ENCODE data around the gene PCDHA11. TPM values are rescaled to one million over a fixed set of nuclear protein-coding genes. Genes with fewer than 3 reads are reported as not detected.
"Not testable (repeated sequence)": the region's sequence is repeated elsewhere in the genome, so short reads cannot be mapped to it uniquely, and the experiment has no call there.

Gene PCDHA11
- total RNA-seq, 1 donor: 0.10 TPM

DNA sequence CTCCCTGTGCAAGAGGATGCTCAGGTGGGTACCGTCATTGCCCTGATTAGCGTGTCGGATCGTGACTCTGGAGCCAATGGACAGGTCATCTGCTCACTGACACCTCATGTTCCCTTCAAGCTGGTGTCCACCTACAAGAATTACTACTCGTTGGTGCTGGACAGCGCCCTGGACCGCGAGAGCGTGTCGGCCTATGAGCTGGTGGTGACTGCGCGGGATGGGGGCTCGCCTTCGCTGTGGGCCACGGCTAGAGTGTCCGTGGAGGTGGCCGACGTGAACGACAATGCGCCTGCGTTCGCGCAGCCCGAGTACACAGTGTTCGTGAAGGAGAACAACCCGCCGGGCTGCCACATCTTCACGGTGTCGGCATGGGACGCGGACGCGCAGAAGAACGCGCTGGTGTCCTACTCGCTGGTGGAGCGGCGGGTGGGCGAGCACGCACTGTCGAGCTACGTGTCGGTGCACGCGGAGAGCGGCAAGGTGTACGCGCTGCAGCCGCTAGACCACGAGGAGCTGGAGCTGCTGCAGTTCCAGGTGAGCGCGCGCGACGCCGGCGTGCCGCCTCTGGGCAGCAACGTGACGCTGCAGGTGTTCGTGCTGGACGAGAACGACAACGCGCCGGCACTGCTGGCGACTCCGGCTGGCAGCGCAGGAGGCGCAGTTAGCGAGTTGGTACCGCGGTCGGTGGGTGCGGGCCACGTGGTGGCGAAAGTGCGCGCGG, 7.9 kb downstream of the PCDHA11 start:
- H3K27me3 ChIP-seq (ENCODE audit: insufficient read depth, low read length): peaks cover 50% of the 10 kb centered on the region
- H3K4me1 ChIP-seq (ENCODE audit: insufficient read depth, low read length); H3K9me3 ChIP-seq (ENCODE audit: low read depth, low read length): not testable (repeated sequence)

DNA sequence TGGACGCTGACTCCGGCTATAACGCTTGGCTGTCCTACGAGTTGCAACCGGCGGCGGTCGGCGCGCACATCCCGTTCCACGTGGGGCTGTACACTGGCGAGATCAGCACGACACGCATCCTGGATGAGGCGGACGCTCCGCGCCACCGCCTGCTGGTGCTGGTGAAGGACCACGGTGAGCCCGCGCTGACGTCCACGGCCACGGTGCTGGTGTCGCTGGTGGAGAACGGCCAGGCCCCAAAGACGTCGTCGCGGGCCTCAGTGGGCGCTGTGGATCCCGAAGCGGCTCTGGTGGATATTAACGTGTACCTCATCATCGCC, 8.5 kb downstream of the PCDHA11 start:
- H3K4me1 ChIP-seq (ENCODE audit: insufficient read depth, low read length): no peaks in the 10 kb centered on the region
- peaks cover 6% of the 10 kb centered on the region for H3K9me3 ChIP-seq (ENCODE audit: low read depth, low read length)
- peaks cover 55% of the 10 kb centered on the region for H3K27me3 ChIP-seq (ENCODE audit: insufficient read depth, low read length)
- H3K4me3 ChIP-seq (ENCODE audit: low read length): no peak overlapping the region

More for the DNA sequence above, 7.9 kb downstream of the PCDHA11 start:
- H3K4me3 ChIP-seq (ENCODE audit: low read length): not testable (repeated sequence)

DNA sequence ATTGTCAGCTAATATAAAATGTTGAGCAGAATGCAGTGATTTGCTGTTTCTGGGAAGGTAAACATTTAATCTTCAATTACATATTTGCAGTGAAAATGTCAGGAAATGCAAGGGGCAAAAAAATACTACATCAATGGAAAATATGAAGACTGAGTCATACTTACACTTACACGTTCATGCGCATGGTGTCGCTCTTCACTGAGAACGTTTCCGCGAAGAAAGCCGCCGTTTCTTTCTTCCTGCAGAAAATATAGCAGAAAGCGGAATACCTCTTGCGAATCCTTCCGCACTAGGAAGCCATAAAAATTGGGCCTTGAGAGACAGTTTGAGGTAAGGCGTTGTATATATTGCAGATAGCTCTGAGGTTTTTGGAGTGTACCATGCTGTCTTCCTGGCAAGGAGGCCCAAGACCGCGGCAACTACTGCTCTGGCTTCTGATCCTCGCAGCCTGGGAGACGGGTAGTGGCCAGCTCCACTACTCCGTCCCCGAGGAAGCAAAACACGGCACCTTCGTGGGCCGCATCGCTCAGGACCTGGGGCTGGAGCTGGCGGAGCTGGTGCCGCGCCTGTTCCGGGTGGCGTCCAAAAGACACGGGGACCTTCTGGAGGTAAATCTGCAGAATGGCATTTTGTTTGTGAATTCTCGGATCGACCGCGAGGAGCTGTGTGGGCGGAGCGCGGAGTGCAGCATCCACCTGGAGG, 13.3 kb downstream of the PCDHA11 start, which contains the start of gene PCDHA13:
TSS of gene PCDHA13 (plus strand) at position 236 of the 702 bp plus-strand sequence. CDS start at position 381, 145 bp downstream.
- peaks cover 7% of the 10 kb centered on the region for H3K9me3 ChIP-seq (ENCODE audit: low read depth, low read length)
- H3K4me1 ChIP-seq (ENCODE audit: insufficient read depth, low read length): no peaks in the 10 kb centered on the region
- no peak within 1 kb of the TSS for H3K4me3 ChIP-seq (ENCODE audit: low read length)
- peaks cover 37% of the 10 kb centered on the region for H3K27me3 ChIP-seq (ENCODE audit: insufficient read depth, low read length)

GRCh38 chr5:140882591-140882899, 13.8 kb downstream of the PCDHA11 start:
- Histone ChIP-seq H3K27me3 (ENCODE audit: insufficient read depth, low read length) (peaks cover 37% of the 10 kb centered on the region), H3K4me1 (ENCODE audit: insufficient read depth, low read length) (no peaks in the 10 kb centered on the region), H3K4me3 (ENCODE audit: low read length) (no peak overlapping the region), H3K9me3 (ENCODE audit: low read depth, low read length) (peaks cover 7% of the 10 kb centered on the region)

- Histone ChIP-seq H3K4me1 (ENCODE audit: insufficient read depth, low read length) (no peaks in the 10 kb centered on the region), H3K4me3 (ENCODE audit: low read length) (no peak overlapping the region), H3K27me3 (ENCODE audit: insufficient read depth, low read length) (peaks cover 36% of the 10 kb centered on the region), H3K9me3 (ENCODE audit: low read depth, low read length) (peaks cover 7% of the 10 kb centered on the region)
Observed at GRCh38 chr5:140883373-140883772, 14.6 kb downstream of the PCDHA11 start.

GRCh38 chr5:140883927-140884697, 15.4 kb downstream of the PCDHA11 start:
- H3K4me3 ChIP-seq (ENCODE audit: low read length): no peak overlapping the region

GRCh38 chr5:140916325-140916724, 47.6 kb downstream of the PCDHA11 start:
- no peaks in the 10 kb centered on the region for H3K9me3 ChIP-seq (ENCODE audit: low read depth, low read length)
- no peaks in the 10 kb centered on the region for H3K4me1 ChIP-seq (ENCODE audit: insufficient read depth, low read length)
- H3K27me3 ChIP-seq (ENCODE audit: insufficient read depth, low read length): no peaks in the 10 kb centered on the region
- no peak overlapping the region for H3K4me3 ChIP-seq (ENCODE audit: low read length)

More at GRCh38 chr5:140883927-140884697, 15.4 kb downstream of the PCDHA11 start:
- Histone ChIP-seq H3K9me3 (ENCODE audit: low read depth, low read length) (peaks cover 7% of the 10 kb centered on the region), H3K4me1 (ENCODE audit: insufficient read depth, low read length) (no peaks in the 10 kb centered on the region), H3K27me3 (ENCODE audit: insufficient read depth, low read length) (peaks cover 29% of the 10 kb centered on the region)

Other genes with a start within 250 kb of the PCDHA11 start
- gene CD14, start 235.8 kb upstream of the PCDHA11 start, total RNA-seq: 138 TPM
- gene TMCO6, start 229.5 kb upstream of the PCDHA11 start, total RNA-seq: 13.7 TPM
- gene NDUFA2, start 221.3 kb upstream of the PCDHA11 start, total RNA-seq: 43.2 TPM
- gene IK, start 221.1 kb upstream of the PCDHA11 start, total RNA-seq: 180 TPM
- 11.8 TPM for gene WDR55, start 204.1 kb upstream of the PCDHA11 start, total RNA-seq
- gene DND1, start 195.4 kb upstream of the PCDHA11 start, total RNA-seq: 0.31 TPM
- 26.0 TPM for gene HARS1, start 177.6 kb upstream of the PCDHA11 start, total RNA-seq
- gene HARS2, start 177.5 kb upstream of the PCDHA11 start, total RNA-seq: 31.8 TPM
- 34.2 TPM for gene ZMAT2, start 168.5 kb upstream of the PCDHA11 start, total RNA-seq
- gene PCDHA1, start 82.8 kb upstream of the PCDHA11 start, total RNA-seq: not detected
- gene PCDHA2, start 74.1 kb upstream of the PCDHA11 start, total RNA-seq: not detected
- not detected for gene PCDHA3, start 67.9 kb upstream of the PCDHA11 start, total RNA-seq
- not detected for gene PCDHA4, start 61.9 kb upstream of the PCDHA11 start, total RNA-seq
- under 0.01 TPM for gene PCDHA5, start 47.3 kb upstream of the PCDHA11 start, total RNA-seq
- not detected for gene PCDHA6, start 41.0 kb upstream of the PCDHA11 start, total RNA-seq
- gene PCDHA7, start 34.7 kb upstream of the PCDHA11 start, total RNA-seq: not detected
- not detected for gene PCDHA8, start 27.8 kb upstream of the PCDHA11 start, total RNA-seq
- gene PCDHA9, start 20.6 kb upstream of the PCDHA11 start, total RNA-seq: not detected
- gene PCDHA10, start 13.1 kb upstream of the PCDHA11 start, total RNA-seq: not detected
- gene PCDHA12, start 6.4 kb downstream of the PCDHA11 start, total RNA-seq: not detected
- gene PCDHA13, start 13.2 kb downstream of the PCDHA11 start, total RNA-seq: not detected
- gene PCDHAC1, start 57.3 kb downstream of the PCDHA11 start, total RNA-seq: not detected
- gene PCDHAC2, start 97.5 kb downstream of the PCDHA11 start, total RNA-seq: not detected
- under 0.01 TPM for gene PCDHB1, start 182.4 kb downstream of the PCDHA11 start, total RNA-seq
- 0.10 TPM for gene PCDHB2, start 225.7 kb downstream of the PCDHA11 start, total RNA-seq
- gene PCDHB3, start 231.5 kb downstream of the PCDHA11 start, total RNA-seq: under 0.01 TPM

All from mononuclear cell (primary cell).